ENCODE results near the gene PAX9. TPM values are rescaled to one million over a fixed set of nuclear protein-coding genes. Genes with fewer than 3 reads are reported as not detected.

The PAX9 gene
- total RNA-seq, 8 experiments from 2014 or later: 0.16 to 7.1 (median 1.1) TPM

DNA sequence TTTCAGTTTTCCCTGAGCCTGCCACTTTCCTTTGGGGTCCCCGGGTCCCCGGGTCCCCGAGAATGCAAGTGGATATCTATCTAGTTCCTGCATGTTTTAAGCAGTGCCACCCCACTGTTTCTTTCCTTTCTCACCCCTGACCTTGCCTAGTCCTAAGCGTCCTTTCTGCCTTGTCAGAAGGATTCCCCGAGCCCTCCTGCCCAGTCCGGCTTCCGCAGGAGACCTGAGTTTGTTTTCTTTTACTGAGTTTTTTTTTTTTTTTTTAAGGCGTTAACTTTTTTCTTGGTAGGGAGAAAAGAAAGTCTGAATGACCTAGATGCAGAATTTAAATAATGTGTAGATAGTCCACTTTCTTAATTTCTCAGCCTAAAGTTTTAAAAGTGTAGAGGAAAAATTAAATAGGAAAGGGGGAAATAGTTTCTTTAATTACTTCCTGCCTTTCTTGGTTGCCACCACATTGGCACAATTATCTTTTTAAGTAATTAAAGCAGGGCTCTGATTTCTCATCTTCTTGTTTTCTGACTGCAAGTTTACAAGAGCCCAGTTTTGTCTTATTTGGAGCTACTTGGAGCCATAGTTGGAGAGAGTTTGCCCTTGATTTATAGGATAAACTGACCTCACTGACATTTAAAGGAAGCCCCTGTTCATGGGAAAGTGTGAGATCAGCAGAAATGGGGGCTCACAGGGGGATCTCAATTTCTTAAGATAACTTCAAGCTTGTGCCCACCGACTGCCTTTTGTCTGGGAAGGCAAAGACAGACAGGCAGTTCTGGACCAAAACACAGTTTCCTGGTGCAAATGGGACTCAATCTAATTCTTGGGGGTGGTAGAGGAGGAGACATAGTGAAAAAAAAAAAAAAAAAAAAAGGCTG, 2.9 kb downstream of the PAX9 start:
- no peak for ATAC-seq (replicated peaks in 6 of 8)
- 0 to 77% (median 12%) methylated on average over 1 to 9 of the region's 9 CpGs for WGBS, 10 experiments
- H3K4me3 ChIP-seq: no peak overlapping the region
- H3K27ac ChIP-seq: no peak overlapping the region
- in situ Hi-C loops (cut with MboI; ENCODE audit: low pct_unique_long_range_greater_than_20kb in 2 of 9, low sequenced_read_pairs in 9 of 9, unreplicated experiment in 9 of 9): loop anchor here in 2 of 9 experiments (25.0 kb wide), 2 partner anchors 152 to 273 kb away; partner anchors contain the start of gene NKX2-1 (in 1 of the 2)
- H3K4me1 ChIP-seq (replicated peaks in 1 of 2): peaks cover 7 to 17% of the 10 kb centered on the region in 2 donors

DNA sequence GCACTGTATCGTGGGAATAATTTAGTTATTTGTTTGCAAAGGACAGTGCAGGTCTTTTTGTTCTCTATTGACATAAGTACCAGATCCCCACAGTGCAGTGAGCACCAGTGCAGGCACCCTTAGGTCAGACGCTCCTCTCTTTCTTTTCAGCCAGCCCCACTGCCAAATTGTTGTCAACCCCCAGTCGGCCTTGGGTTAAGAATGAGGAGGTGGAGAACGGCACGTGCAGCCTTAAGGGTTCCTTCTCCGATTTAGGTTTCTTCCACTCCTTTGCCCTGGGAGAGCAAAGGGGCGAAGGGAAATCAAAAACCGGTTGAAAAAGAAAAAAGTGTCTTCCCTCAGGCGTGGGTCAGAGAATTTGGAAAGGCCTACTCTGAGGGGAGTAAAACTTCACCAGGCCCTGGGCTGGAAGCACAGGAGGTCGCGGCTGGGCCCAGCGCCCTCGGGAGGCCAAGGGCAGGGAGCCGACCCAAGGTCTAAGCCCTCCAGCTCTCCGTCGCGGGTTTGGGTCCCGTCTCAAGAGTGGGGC, 4.3 kb downstream of the PAX9 start:
- in situ Hi-C loops (cut with MboI; ENCODE audit: low pct_unique_long_range_greater_than_20kb in 2 of 9, low sequenced_read_pairs in 9 of 9, unreplicated experiment in 9 of 9): loop anchor here in 2 of 9 experiments (25.0 kb wide), 2 partner anchors 154 to 271 kb away; partner anchors contain the start of gene NKX2-1 (in 1 of the 2)
- Histone ChIP-seq H3K27ac (no peak overlapping the region), H3K4me1 (replicated peaks in 1 of 2) (peaks cover 7 to 17% of the 10 kb centered on the region in 2 donors), H3K4me3 (no peak overlapping the region)
- ATAC-seq (replicated peaks in 6 of 8): no peak
- WGBS, 10 experiments: 0 to 94% (median 19%) methylated on average over 3 to 8 of the region's 18 CpGs; no CpG with 5 or more reads in 3 of the 10 experiments

DNA sequence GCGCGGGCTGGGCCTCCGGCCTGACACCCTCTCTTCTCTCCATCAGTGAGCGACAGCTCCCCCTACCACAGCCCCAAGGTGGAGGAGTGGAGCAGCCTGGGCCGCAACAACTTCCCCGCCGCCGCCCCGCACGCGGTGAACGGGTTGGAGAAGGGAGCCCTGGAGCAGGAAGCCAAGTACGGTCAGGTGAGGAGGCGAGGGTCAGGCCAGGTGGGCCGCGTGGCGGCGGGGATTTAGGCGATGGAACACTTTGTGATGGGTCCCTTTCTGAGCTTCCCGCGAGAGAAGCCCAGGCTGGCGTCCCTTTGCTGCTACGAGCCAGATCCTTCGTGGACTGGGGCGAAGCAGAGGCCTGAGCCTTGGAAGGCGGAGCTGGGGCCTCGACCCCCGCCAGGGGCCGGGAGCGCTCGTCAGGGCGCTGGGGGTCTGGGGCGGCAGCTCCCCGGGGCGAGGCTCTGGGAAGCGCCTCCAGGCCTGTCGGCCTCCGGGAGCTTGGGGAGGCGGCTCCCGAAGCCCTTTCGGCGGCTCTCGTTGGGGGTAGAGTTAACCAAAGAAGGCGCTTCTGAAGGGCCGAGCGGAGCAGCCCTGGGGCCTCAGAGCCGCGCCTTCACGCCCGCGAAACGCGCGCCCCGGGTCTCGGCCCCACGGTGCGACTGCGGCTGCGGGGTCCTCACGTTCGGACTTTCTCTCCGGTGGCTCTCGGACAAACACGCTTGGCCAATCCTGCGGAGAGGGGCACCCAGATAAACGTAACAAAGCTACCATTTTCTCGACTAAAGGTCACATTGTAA, 5.0 kb downstream of the PAX9 start:
- Histone ChIP-seq H3K27ac (no peak overlapping the region), H3K4me3 (no peak overlapping the region), H3K4me1 (replicated peaks in 1 of 2) (peaks cover 7 to 17% of the 10 kb centered on the region in 2 donors)
- WGBS, 10 experiments: 0 to 95% (median 6%) methylated on average over 1 to 24 of the region's 68 CpGs; no CpG with 5 or more reads in 1 of the 10 experiments
- in situ Hi-C loops (cut with MboI; ENCODE audit: low pct_unique_long_range_greater_than_20kb in 2 of 9, low sequenced_read_pairs in 9 of 9, unreplicated experiment in 9 of 9): loop anchor here in 2 of 9 experiments (25.0 kb wide), 2 partner anchors 154 to 271 kb away; partner anchors contain the start of gene NKX2-1 (in 1 of the 2)
- no peak for ATAC-seq (replicated peaks in 6 of 8)

DNA sequence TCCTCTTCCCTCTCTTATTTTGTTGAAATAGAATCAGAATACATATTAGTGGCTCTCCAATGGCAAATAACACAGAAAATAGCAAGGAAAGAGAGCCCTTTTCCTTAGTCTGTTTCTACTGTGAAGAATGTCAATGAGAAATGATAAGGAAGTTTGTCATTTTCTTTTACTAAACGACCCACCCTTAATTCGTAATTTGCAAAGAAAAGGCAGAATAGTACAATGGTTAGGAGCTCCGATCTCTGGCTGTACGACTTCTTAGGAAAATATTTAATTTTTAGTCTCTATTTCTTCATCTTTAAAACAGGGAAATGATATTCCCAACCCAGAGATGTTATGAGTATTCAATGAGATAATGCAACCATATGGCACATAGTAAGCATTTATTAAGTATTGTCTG, 6.0 kb downstream of the PAX9 start:
- no peak overlapping the region for H3K27ac ChIP-seq
- WGBS, 10 experiments: 4 to 96% (median 38%) methylated on average over 2 to 4 of the region's 4 CpGs; no CpG with 5 or more reads in 1 of the 10 experiments
- H3K4me1 ChIP-seq (replicated peaks in 1 of 2): peaks cover under 1 to 14% of the 10 kb centered on the region in 2 donors
- no peak for ATAC-seq (replicated peaks in 6 of 8)
- no peak overlapping the region for H3K4me3 ChIP-seq
- in situ Hi-C loops (cut with MboI; ENCODE audit: low pct_unique_long_range_greater_than_20kb in 2 of 9, low sequenced_read_pairs in 9 of 9, unreplicated experiment in 9 of 9): loop anchor here in 2 of 9 experiments (25.0 kb wide), 2 partner anchors 155 to 270 kb away; partner anchors contain the start of gene NKX2-1 (in 1 of the 2)

DNA sequence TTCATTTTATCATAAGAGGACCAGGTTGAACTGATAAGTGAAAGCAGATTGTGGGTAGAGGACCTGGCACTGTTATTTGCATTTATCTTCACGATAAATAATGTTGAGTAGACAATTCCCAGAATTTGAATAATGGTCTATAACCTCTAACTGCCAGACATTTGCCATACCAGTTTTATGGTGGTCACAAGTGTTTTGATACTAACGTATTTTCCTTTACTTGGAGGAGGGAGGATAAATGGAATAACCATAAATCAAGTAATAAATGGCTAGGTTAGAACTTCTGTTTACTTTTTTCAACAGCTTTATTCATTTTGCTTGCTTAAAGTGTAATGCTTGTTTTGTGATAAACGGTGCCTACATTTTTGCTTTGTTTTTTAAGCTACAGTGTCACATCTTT, 9.5 kb downstream of the PAX9 start:
- no peak overlapping the region for H3K4me3 ChIP-seq
- peaks cover 0 to 6% of the 10 kb centered on the region in 2 donors for H3K4me1 ChIP-seq (replicated peaks in 1 of 2)
- ATAC-seq (replicated peaks in 6 of 8): no peak
- WGBS, 10 experiments: 35 to 94% (median 64%) methylated on average over 1 to 3 of the region's 3 CpGs; no CpG with 5 or more reads in 2 of the 10 experiments
- H3K27ac ChIP-seq: no peak overlapping the region
- in situ Hi-C loops (cut with MboI; ENCODE audit: low pct_unique_long_range_greater_than_20kb in 2 of 9, low sequenced_read_pairs in 9 of 9, unreplicated experiment in 9 of 9): loop anchor here in 2 of 9 experiments (25.0 kb wide), 2 partner anchors 159 to 266 kb away; partner anchors contain the start of gene NKX2-1 (in 1 of the 2)

DNA sequence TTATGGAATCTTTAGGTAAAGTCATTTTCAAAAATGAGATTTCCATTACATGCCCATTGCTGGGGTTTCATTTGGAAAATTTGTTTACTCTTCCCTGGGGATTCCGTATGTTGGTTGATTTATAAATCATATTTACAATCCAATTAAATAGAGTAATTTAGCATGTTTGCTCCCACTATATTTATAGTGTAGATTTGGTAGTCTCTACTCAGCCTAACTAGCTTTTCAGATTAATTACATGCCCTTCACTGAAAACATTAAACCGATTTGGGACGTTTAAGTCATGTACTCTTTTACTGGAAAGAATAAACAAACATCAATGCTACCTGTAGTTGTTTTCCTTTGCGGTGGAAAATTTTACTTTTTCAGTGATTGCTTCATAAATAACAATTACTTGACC, 10.4 kb downstream of the PAX9 start:
- ATAC-seq (replicated peaks in 6 of 8): no peak
- WGBS, 10 experiments: 15 to 100% (median 88%) methylated on average over 1 to 4 of the region's 4 CpGs
- in situ Hi-C loops (cut with MboI; ENCODE audit: low pct_unique_long_range_greater_than_20kb in 2 of 9, low sequenced_read_pairs in 9 of 9, unreplicated experiment in 9 of 9): loop anchor here in 2 of 9 experiments (25.0 kb wide), 2 partner anchors 160 to 265 kb away; partner anchors contain the start of gene NKX2-1 (in 1 of the 2)
- Histone ChIP-seq H3K27ac (no peak overlapping the region), H3K4me3 (no peak overlapping the region), H3K4me1 (replicated peaks in 1 of 2) (peaks cover 0 to 9% of the 10 kb centered on the region in 2 donors)

DNA sequence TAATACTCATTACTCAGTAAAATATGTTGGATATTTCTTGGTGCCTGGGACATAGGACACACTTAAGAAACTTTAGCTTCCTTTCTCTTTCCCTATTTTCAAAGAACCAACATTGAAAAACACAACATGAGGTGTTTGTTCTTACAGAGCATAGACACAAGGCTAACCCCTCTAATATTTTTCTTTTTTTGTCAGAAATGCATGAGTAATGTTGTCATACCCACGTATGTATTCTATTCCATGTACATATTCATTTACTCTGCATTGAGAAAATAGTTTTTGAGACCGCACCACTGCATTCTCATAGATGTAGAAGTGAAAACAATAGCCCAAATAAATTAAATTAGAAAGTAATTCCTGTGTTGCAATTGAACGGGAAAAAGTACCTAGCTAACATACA, 13.0 kb downstream of the PAX9 start:
- peak in 3 of 8 experiments; percentile 66 to 78 (median 72) for ATAC-seq (replicated peaks in 6 of 8)
- in situ Hi-C loops (cut with MboI; ENCODE audit: low pct_unique_long_range_greater_than_20kb in 2 of 9, low sequenced_read_pairs in 9 of 9, unreplicated experiment in 9 of 9): loop anchor here in 2 of 9 experiments (25.0 kb wide), 2 partner anchors 162 to 263 kb away; partner anchors contain the start of gene NKX2-1 (in 1 of the 2)
- WGBS, 10 experiments: 0 to 100% (median 71%) methylated on average over 1 to 3 of the region's 3 CpGs
- peaks cover 0 to 9% of the 10 kb centered on the region in 2 donors for H3K4me1 ChIP-seq (replicated peaks in 1 of 2)
- H3K27ac ChIP-seq: no peak overlapping the region
- H3K4me3 ChIP-seq: no peak overlapping the region

DNA sequence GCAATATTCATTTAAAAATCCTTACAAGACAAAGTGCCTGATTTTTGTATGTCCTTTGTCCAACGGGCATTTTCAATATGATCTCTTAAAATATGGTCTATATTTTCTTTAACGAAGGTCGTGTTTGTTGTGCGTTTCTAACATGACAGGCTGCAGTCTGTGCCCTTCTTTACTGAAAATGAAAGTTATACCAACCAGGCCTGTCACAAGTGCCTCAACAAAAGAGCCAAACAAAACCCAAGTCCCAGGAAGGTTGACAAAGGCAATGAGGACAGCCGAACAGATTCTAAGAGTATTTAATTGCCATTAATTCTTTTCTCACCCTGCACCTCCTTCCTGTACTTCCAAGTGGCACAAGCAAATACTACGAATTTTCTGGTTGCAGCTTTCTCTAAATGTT, 13.9 kb downstream of the PAX9 start:
- WGBS, 10 experiments: 27 to 86% (median 49%) methylated on average over 2 to 6 of the region's 6 CpGs
- H3K4me3 ChIP-seq: no peak overlapping the region
- in situ Hi-C loops (cut with MboI; ENCODE audit: low pct_unique_long_range_greater_than_20kb in 2 of 9, low sequenced_read_pairs in 9 of 9, unreplicated experiment in 9 of 9): no loop called here

DNA sequence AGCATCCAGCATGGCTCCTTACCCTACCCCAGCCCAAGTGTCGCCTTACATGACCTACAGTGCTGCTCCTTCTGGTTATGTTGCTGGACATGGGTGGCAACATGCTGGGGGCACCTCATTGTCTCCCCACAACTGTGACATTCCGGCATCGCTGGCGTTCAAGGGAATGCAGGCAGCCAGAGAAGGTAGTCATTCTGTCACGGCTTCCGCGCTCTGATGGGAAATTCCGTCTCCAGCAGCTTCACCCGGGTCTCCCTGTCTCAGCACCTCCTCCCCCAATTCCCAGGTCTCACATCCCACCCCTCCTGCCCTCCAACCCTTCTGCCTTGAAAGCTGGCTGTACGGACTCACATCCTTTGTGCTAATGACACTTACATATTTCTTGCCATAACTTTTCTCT, 14.6 kb downstream of the PAX9 start:
- no peak for ATAC-seq (replicated peaks in 6 of 8)
- Histone ChIP-seq H3K4me3 (no peak overlapping the region), H3K27ac (no peak overlapping the region), H3K4me1 (replicated peaks in 1 of 2) (peaks cover 0 to 9% of the 10 kb centered on the region in 2 donors)
- in situ Hi-C loops (cut with MboI; ENCODE audit: low pct_unique_long_range_greater_than_20kb in 2 of 9, low sequenced_read_pairs in 9 of 9, unreplicated experiment in 9 of 9): no loop called here
- 11 to 80% (median 29%) methylated on average over 1 to 6 of the region's 10 CpGs; no CpG with 5 or more reads in 4 of the 10 experiments for WGBS, 10 experiments

More for the DNA sequence above, 13.9 kb downstream of the PAX9 start:
- ATAC-seq (replicated peaks in 6 of 8): peak in 2 of 8 experiments; percentile 27 to 31
- Histone ChIP-seq H3K4me1 (replicated peaks in 1 of 2) (peaks cover 0 to 9% of the 10 kb centered on the region in 2 donors), H3K27ac (no peak overlapping the region)

DNA sequence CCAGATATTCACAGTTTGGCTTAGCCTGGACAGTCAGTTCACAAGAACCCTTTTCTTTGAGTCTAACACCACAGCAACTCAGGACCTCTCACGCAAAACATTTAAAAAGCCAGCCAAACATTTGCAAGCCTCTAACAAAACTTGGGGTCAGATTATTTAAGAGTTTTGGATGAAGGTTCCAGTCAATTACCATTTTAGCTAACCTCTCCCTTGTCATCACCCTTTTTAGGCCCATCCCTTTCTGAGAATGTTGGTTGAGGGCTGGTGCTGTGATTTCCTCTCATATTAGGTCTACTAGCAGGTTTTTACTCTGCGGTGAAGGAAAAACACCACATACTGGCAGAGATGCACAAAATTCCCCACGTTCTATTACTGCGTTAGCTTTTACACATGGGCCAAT, 20.7 kb downstream of the PAX9 start:
- peak in 2 of 8 experiments; percentile 62 to 74 for ATAC-seq (replicated peaks in 6 of 8)
- Histone ChIP-seq H3K4me1 (replicated peaks in 1 of 2) (no peaks in the 10 kb centered on the region), H3K27ac (no peak overlapping the region), H3K4me3 (no peak overlapping the region)
- 61 to 100% (median 92%) methylated on average over 3 to 4 of the region's 4 CpGs; no CpG with 5 or more reads in 3 of the 10 experiments for WGBS, 10 experiments
- in situ Hi-C loops (cut with MboI; ENCODE audit: low pct_unique_long_range_greater_than_20kb in 2 of 9, low sequenced_read_pairs in 9 of 9, unreplicated experiment in 9 of 9): no loop called here

DNA sequence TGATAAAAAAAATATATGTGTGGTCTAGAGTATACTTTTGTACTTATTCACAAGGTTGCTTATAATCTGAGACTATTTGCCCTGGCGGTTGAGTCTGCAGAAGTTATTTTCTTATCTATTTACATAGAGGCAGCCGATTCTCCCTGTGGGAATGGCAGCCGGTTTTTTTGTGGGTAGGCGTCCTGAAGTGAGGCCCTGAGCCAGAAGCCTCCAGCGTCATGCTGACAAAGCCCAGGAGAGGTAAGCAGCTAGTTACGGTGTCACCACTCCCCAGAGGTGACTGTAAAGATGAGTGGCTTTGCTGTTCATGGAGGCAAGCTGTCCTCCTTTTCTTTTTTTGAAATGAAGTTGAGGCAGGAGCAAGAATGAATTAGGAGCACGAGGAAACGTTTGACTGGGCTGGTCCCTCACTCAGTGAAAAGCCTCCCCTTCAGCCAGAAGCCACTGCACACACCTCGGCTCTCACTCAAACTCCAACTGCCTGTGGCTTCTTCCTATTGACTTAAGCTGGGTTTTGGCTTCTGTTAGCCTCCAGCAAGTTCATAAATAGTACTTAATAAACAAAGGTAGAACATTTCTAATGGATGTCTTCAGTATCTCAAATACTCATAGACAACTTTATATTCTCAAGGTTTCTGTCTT, 21.5 kb downstream of the PAX9 start:
- H3K27ac ChIP-seq: no peak overlapping the region
- H3K4me3 ChIP-seq: no peak overlapping the region
- WGBS, 10 experiments: 17 to 100% (median 73%) methylated on average over 1 to 6 of the region's 9 CpGs; no CpG with 5 or more reads in 1 of the 10 experiments
- no peaks in the 10 kb centered on the region for H3K4me1 ChIP-seq (replicated peaks in 1 of 2)
- in situ Hi-C loops (cut with MboI; ENCODE audit: low pct_unique_long_range_greater_than_20kb in 2 of 9, low sequenced_read_pairs in 9 of 9, unreplicated experiment in 9 of 9): no loop called here
- no peak for ATAC-seq (replicated peaks in 6 of 8)

DNA sequence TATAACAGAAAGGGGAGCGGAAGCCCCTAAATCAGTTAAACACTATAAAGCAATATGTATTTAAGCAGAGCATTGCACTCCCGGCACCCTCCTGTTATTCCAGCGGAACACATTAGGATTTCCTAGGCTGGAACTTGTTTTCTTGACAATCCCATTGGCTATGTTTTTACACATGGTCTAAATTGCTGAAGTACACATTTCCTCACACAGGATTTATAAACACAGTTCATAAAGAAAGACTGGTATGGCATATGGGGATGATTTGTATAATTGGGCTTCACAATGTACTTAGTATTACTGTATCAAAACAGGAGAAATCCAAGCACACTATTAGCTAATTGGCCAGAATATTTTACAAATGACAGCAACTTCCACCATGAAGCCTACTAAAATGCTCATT, 23.3 kb downstream of the PAX9 start:
- ATAC-seq (replicated peaks in 6 of 8): no peak
- H3K4me3 ChIP-seq: no peak overlapping the region
- no peak overlapping the region for H3K27ac ChIP-seq
- H3K4me1 ChIP-seq (replicated peaks in 1 of 2): no peaks in the 10 kb centered on the region
- 67 to 100% (median 97%) methylated on average over 2 to 3 of the region's 3 CpGs; no CpG with 5 or more reads in 4 of the 10 experiments for WGBS, 10 experiments
- in situ Hi-C loops (cut with MboI; ENCODE audit: low pct_unique_long_range_greater_than_20kb in 2 of 9, low sequenced_read_pairs in 9 of 9, unreplicated experiment in 9 of 9): no loop called here
